DND-41 (cell line): Measurements from ENCODE around the gene PABPN1L.

Source experiments
- ATAC-seq: fragments of 200-7000 bp; cut with Tn5 transposase; 3 replicates; pipeline ENCODE4 v1.9.1; 2021; ENCODE audit warnings: low read depth; ENCODE audit not compliant: insufficient read depth
- DNase-seq: peaks from one replicate; pipeline ENCODE4 v3.0.0-alpha.2; 2020
- H2AFZ ChIP-seq: 2 replicates; pipeline ENCODE4 v1.6.0; 2012; ENCODE audit warnings: low read depth, low read length
- H3K27ac ChIP-seq: 2 replicates; pipeline ENCODE4 v1.5.1; 2012; ENCODE audit warnings: low read length, inconsistent platforms
- H3K27me3 ChIP-seq: fragments of 200-600 bp; sonication (generic); 2 replicates; pipeline ENCODE4 v1.6.0; 2012; ENCODE audit warnings: low read length, mild to moderate bottlenecking, inconsistent platforms; ENCODE audit not compliant: insufficient read depth, poor library complexity
- H3K36me3 ChIP-seq: 2 replicates; pipeline ENCODE4 v1.5.1; 2012; ENCODE audit warnings: low read length, inconsistent platforms; ENCODE audit not compliant: insufficient read depth
- H3K4me1 ChIP-seq: 2 replicates; pipeline ENCODE4 v1.5.1; 2012; ENCODE audit warnings: mild to moderate bottlenecking, low read length; ENCODE audit not compliant: insufficient read depth
- H3K4me2 ChIP-seq: 2 replicates; pipeline ENCODE4 v1.6.0; 2012; ENCODE audit warnings: mild to moderate bottlenecking, moderate library complexity, low read length, inconsistent platforms; ENCODE audit not compliant: insufficient read depth
- H3K4me3 ChIP-seq, 2 experiments: fragments of 200-600 bp in 1 of 2; shearing (Covaris generic) in 1 of 2; 2 replicates each; pipeline ENCODE4 v1.5.1; 2012 to 2016; ENCODE audit warnings: inconsistent platforms in 2 of 2, low read length in 2 of 2, mild to moderate bottlenecking in 2 of 2, low read depth in 1 of 2, moderate library complexity in 1 of 2
- H3K79me2 ChIP-seq: 2 replicates; pipeline ENCODE4 v1.6.0; 2012; ENCODE audit warnings: low read length, inconsistent platforms; ENCODE audit not compliant: insufficient read depth
- H3K9ac ChIP-seq: 2 replicates; pipeline ENCODE4 v1.6.0; 2012; ENCODE audit warnings: low read depth, mild to moderate bottlenecking, inconsistent platforms, low read length, moderate library complexity
- H3K9me3 ChIP-seq: 2 replicates; pipeline ENCODE4 v1.5.1; 2012; ENCODE audit warnings: low read length, moderate library complexity, mild to moderate bottlenecking, inconsistent platforms; ENCODE audit not compliant: insufficient read depth, severe bottlenecking
- H4K20me1 ChIP-seq: 2 replicates; pipeline ENCODE4 v1.6.0; 2012; ENCODE audit warnings: low read length; ENCODE audit not compliant: insufficient read depth
- CTCF ChIP-seq: IDR thresholded peaks from 2 replicates; pipeline ENCODE4 v1.5.1; 2012; ENCODE audit warnings: borderline replicate concordance, low read length, moderate library complexity, mild to moderate bottlenecking; ENCODE audit not compliant: poor library complexity, severe bottlenecking; ENCODE audit errors: extremely low read depth
- EZH2 ChIP-seq: IDR thresholded peaks from 3 replicates; pipeline ENCODE4 v1.6.1; 2012; ENCODE audit warnings: borderline replicate concordance, low read depth, mild to moderate bottlenecking, moderate library complexity, low read length, inconsistent platforms; ENCODE audit not compliant: severe bottlenecking

The PABPN1L gene

GRCh38 chr16:88881675-88882357 lies 15.4 kb upstream of the PABPN1L start:
- H3K4me3 ChIP-seq, result no peak overlapping the region
- H3K4me2 ChIP-seq, result no peak overlapping the region
- no peaks in the 10 kb centered on the region for H3K36me3 ChIP-seq
- TF ChIP-seq EZH2 (no peak), CTCF (no peak)
- no peak for ATAC-seq
- 0 out of 2 replicates have a peak, but pooled peaks cover 3% of the 10 kb centered on the region for H4K20me1 ChIP-seq
- no peak overlapping the region for H2AFZ ChIP-seq
- no peak overlapping the region for H3K9ac ChIP-seq
- H3K4me1 ChIP-seq, result no peaks in the 10 kb centered on the region
- H3K79me2 ChIP-seq, result no peaks in the 10 kb centered on the region
- H3K27me3 ChIP-seq, result no peaks in the 10 kb centered on the region
- DNase-seq, result no peak
- H3K9me3 ChIP-seq, result no peaks in the 10 kb centered on the region
- H3K27ac ChIP-seq, result no peak overlapping the region

GRCh38 chr16:88881007-88881615 lies 14.7 kb upstream of the PABPN1L start:
- no peak for TF ChIP-seq EZH2
- TF ChIP-seq CTCF, result no peak
- DNase-seq (no peak), ATAC-seq (no peak)
- 0 out of 2 replicates have a peak, but pooled peaks cover 3% of the 10 kb centered on the region for H4K20me1 ChIP-seq
- no peaks in the 10 kb centered on the region for H3K79me2 ChIP-seq
- no peaks in the 10 kb centered on the region for H3K4me1 ChIP-seq
- H3K9ac ChIP-seq, result no peak overlapping the region
- H3K36me3 ChIP-seq, result no peaks in the 10 kb centered on the region
- H3K27me3 ChIP-seq, result no peaks in the 10 kb centered on the region
- H3K4me3 ChIP-seq, result no peak overlapping the region
- H3K9me3 ChIP-seq, result no peaks in the 10 kb centered on the region
- H3K4me2 ChIP-seq, result no peak overlapping the region
- no peak overlapping the region for H3K27ac ChIP-seq
- no peak overlapping the region for H2AFZ ChIP-seq

GRCh38 chr16:88880226-88881006 lies 14.0 kb upstream of the PABPN1L start:
- Histone ChIP-seq H2AFZ (no peak overlapping the region), H3K4me2 (no peak overlapping the region), H3K9me3 (no peaks in the 10 kb centered on the region), H4K20me1 (0 out of 2 replicates have a peak, but pooled peaks cover 3% of the 10 kb centered on the region), H3K27ac (no peak overlapping the region), H3K27me3 (no peaks in the 10 kb centered on the region), H3K79me2 (no peaks in the 10 kb centered on the region), H3K4me1 (no peaks in the 10 kb centered on the region), H3K9ac (no peak overlapping the region), H3K4me3 (no peak overlapping the region), H3K36me3 (no peaks in the 10 kb centered on the region)
- TF ChIP-seq CTCF (no peak), EZH2 (no peak)
- DNase-seq (no peak), ATAC-seq (no peak)
